WTC11 (cell line): ENCODE measurements around the gene PHF13. TPM values are rescaled to one million over a fixed set of nuclear protein-coding genes. Genes with fewer than 3 reads are reported as not detected.

Experiments
- ATAC-seq: fragments of 200-7000 bp; cut with Tn5 transposase; 2 replicates; pipeline ENCODE4 v1.10.0; 2021; ENCODE audit warnings: mild to moderate bottlenecking, moderate library complexity
- CTCF ChIA-PET: fragments of 300-600 bp; sonication (Branson Sonifier 250); formaldehyde crosslinking; loops from one replicate; lab custom pipeline; 2021; ENCODE audit warnings: antibody characterized with exemption; lab: Charles Lee
- POLR2A ChIA-PET: fragments of 350-600 bp; sonication (Branson Sonifier 250); formaldehyde crosslinking; loops from one replicate; lab custom pipeline; 2021; ENCODE audit warnings: antibody characterized with exemption; lab: Charles Lee
- DNase-seq: peaks from one replicate; pipeline ENCODE4 v3.0.0; 2021; ENCODE audit warnings: low spot score
- H3K27ac Mint-ChIP-seq: 2 replicates; pipeline ENCODE4 v1.8.0; 2021; ENCODE audit warnings: mixed read lengths
- H3K27me3 Mint-ChIP-seq: 2 replicates; pipeline ENCODE4 v1.8.0; 2021; ENCODE audit warnings: low read depth, mild to moderate bottlenecking, moderate library complexity, mixed read lengths
- H3K36me3 Mint-ChIP-seq: 2 replicates; pipeline ENCODE4 v1.8.0; 2021; ENCODE audit warnings: mixed read lengths
- H3K4me1 Mint-ChIP-seq: 2 replicates; pipeline ENCODE4 v1.8.0; 2022; ENCODE audit warnings: mixed read lengths
- H3K4me3 Mint-ChIP-seq: 2 replicates; pipeline ENCODE4 v1.8.0; 2021; ENCODE audit warnings: mild to moderate bottlenecking, moderate library complexity, mixed read lengths
- H3K9me3 Mint-ChIP-seq: 2 replicates; pipeline ENCODE4 v1.8.0; 2021; ENCODE audit warnings: mixed read lengths
- AR ChIP-seq: fragments of 250-450 bp; sonication (Bioruptor Pico); IDR thresholded peaks from 2 replicates; pipeline ENCODE4 v1.9.0; 2021; ENCODE audit warnings: mild to moderate bottlenecking
- ARID4B ChIP-seq: sonication (generic); formaldehyde crosslinking; IDR thresholded peaks from 2 replicates; pipeline ENCODE4 v1.8.0; 2023; ENCODE audit warnings: missing genetic modification reagents, mild to moderate bottlenecking, borderline replicate concordance
- CDX4 ChIP-seq: fragments of 250-450 bp; sonication (Bioruptor Pico); IDR thresholded peaks from 2 replicates; pipeline ENCODE4 v1.9.0; 2021; ENCODE audit warnings: moderate library complexity, mild to moderate bottlenecking, inconsistent platforms, borderline replicate concordance
- CREM ChIP-seq: sonication (generic); formaldehyde crosslinking; IDR thresholded peaks from 2 replicates; pipeline ENCODE4 v1.8.1; 2022; ENCODE audit warnings: mild to moderate bottlenecking, missing genetic modification reagents, moderate library complexity
- FOXJ3 ChIP-seq: sonication (generic); formaldehyde crosslinking; IDR thresholded peaks from 2 replicates; pipeline ENCODE4 v1.9.0; 2021; ENCODE audit warnings: missing genetic modification reagents, mild to moderate bottlenecking, borderline replicate concordance
- JAZF1 ChIP-seq: fragments of 250-450 bp; sonication (Bioruptor Pico); IDR thresholded peaks from 2 replicates; pipeline ENCODE4 v1.9.0; 2021; ENCODE audit warnings: moderate library complexity, mild to moderate bottlenecking, inconsistent platforms
- MAX ChIP-seq: sonication (generic); formaldehyde crosslinking; IDR thresholded peaks from 2 replicates; pipeline ENCODE4 v1.8.0; 2022; ENCODE audit warnings: mild to moderate bottlenecking, missing genetic modification reagents
- MLX ChIP-seq: sonication (generic); formaldehyde crosslinking; IDR thresholded peaks from 2 replicates; pipeline ENCODE4 v1.8.1; 2023; ENCODE audit warnings: mild to moderate bottlenecking, missing genetic modification reagents, moderate library complexity
- NFYB ChIP-seq: sonication (generic); formaldehyde crosslinking; conservative IDR thresholded peaks from 2 replicates; pipeline ENCODE4 v1.8.0; 2022; ENCODE audit warnings: low read depth, missing genetic modification reagents
- OVOL2 ChIP-seq: fragments of 250-450 bp; sonication (Bioruptor Pico); IDR thresholded peaks from 2 replicates; pipeline ENCODE4 v1.9.0; 2021; ENCODE audit warnings: mild to moderate bottlenecking, borderline replicate concordance
- SMAD3 ChIP-seq: sonication (generic); formaldehyde crosslinking; IDR thresholded peaks from 2 replicates; pipeline ENCODE4 v1.8.0; 2022; ENCODE audit warnings: missing genetic modification reagents, mild to moderate bottlenecking, borderline replicate concordance
- TEAD4 ChIP-seq: sonication (generic); formaldehyde crosslinking; IDR thresholded peaks from 2 replicates; pipeline ENCODE4 v1.8.0; 2022; ENCODE audit warnings: mild to moderate bottlenecking, missing genetic modification reagents
- ZBTB21 ChIP-seq: sonication (generic); formaldehyde crosslinking; IDR thresholded peaks from 2 replicates; pipeline ENCODE4 v1.8.1; 2023; ENCODE audit warnings: mild to moderate bottlenecking, missing genetic modification reagents, borderline replicate concordance
- ZNF121 ChIP-seq: sonication (generic); formaldehyde crosslinking; IDR thresholded peaks from 2 replicates; pipeline ENCODE4 v1.8.0; 2023; ENCODE audit warnings: missing genetic modification reagents
- ZNF263 ChIP-seq: sonication (generic); formaldehyde crosslinking; IDR thresholded peaks from 2 replicates; pipeline ENCODE4 v1.8.1; 2022; ENCODE audit warnings: low read depth, mild to moderate bottlenecking, moderate library complexity, missing genetic modification reagents
- ZNF416 ChIP-seq: fragments of 250-450 bp; sonication (Bioruptor Pico); IDR thresholded peaks from 2 replicates; pipeline ENCODE4 v1.9.0; 2021; ENCODE audit warnings: mild to moderate bottlenecking, inconsistent platforms
- ZNF425 ChIP-seq: fragments of 250-450 bp; sonication (Bioruptor Pico); conservative IDR thresholded peaks from 2 replicates; pipeline ENCODE4 v1.9.0; 2021; ENCODE audit warnings: mild to moderate bottlenecking
- ZNF671 ChIP-seq: fragments of 250-450 bp; sonication (Bioruptor Pico); IDR thresholded peaks from 2 replicates; pipeline ENCODE4 v1.8.0; 2021; ENCODE audit warnings: mild to moderate bottlenecking
- total RNA-seq: library from RNA; stranded (reverse); gene quantifications from 3 replicates; pipeline ENCODE4 v1.2.3, GENCODE V29; 2021

PHF13 gene
- total RNA-seq, 1 experiment from 2014 or later = 39.6 TPM

GRCh38 chr1:6635161-6635909, 21.8 kb downstream of the PHF13 start:
- no peak overlapping the region for H3K4me3 Mint-ChIP-seq
- DNase-seq = no peak
- no peaks in the 10 kb centered on the region for H3K9me3 Mint-ChIP-seq
- ATAC-seq = no peak
- H3K27me3 Mint-ChIP-seq = no peaks in the 10 kb centered on the region
- ChIA-PET POLR2A (interaction anchor here (0.9 to 1.1 kb wide), 2 partner anchors 10 to 33 kb away, joined by 3 read pairs; partner anchors contain the start of gene KLHL21), CTCF (interaction anchor here (0.6 to 2.9 kb wide), 19 partner anchors 9 to 395 kb away, joined by 3 to 15 read pairs (median 4); partner anchors contain the start of genes NOL9, TAS1R1, THAP3 and ZBTB48)
- no peak overlapping the region for H3K27ac Mint-ChIP-seq
- TF ChIP-seq ZBTB21 (CRISPR knock-in tag) (no peak), ZNF263 (CRISPR knock-in tag) (no peak), MLX (CRISPR knock-in tag) (no peak), OVOL2 (CRISPR knock-in tag) (no peak), NFYB (CRISPR knock-in tag) (no peak), ZNF121 (CRISPR knock-in tag) (no peak), JAZF1 (CRISPR knock-in tag) (no peak), CDX4 (no peak)
- no peaks in the 10 kb centered on the region for H3K4me1 Mint-ChIP-seq
- H3K36me3 Mint-ChIP-seq = peaks cover 58% of the 10 kb centered on the region

- POLR2A ChIA-PET = no interaction called here
- CTCF ChIA-PET = interaction anchor here (0.6 to 2.9 kb wide), 6 partner anchors 11 to 152 kb away, joined by 3 to 15 read pairs (median 6); partner anchors contain the start of gene THAP3
- no peak overlapping the region for H3K4me3 Mint-ChIP-seq
- no peak for TF ChIP-seq NFYB (CRISPR knock-in tag)
- TF ChIP-seq ARID4B (CRISPR knock-in tag) = no peak
- no peak for TF ChIP-seq ZNF425 (CRISPR knock-in tag)
- no peak for TF ChIP-seq AR
- no peak for TF ChIP-seq FOXJ3 (CRISPR knock-in tag)
- no peak for TF ChIP-seq ZNF671 (CRISPR knock-in tag)
- TF ChIP-seq SMAD3 (CRISPR knock-in tag) = no peak
- no peak for TF ChIP-seq MAX (CRISPR knock-in tag)
- no peak for TF ChIP-seq CREM (CRISPR knock-in tag)
- TF ChIP-seq ZNF121 (CRISPR knock-in tag) = no peak
- TF ChIP-seq TEAD4 = no peak
- no peak for TF ChIP-seq ZNF416 (CRISPR knock-in tag)
These were observed 22.6 kb downstream of the PHF13 start for GRCh38 chr1:6635910-6636760.

More at GRCh38 chr1:6635910-6636760, 22.6 kb downstream of the PHF13 start:
- Mint-ChIP-seq H3K9me3 (no peaks in the 10 kb centered on the region), H3K27me3 (no peaks in the 10 kb centered on the region), H3K36me3 (peaks cover 65% of the 10 kb centered on the region), H3K27ac (no peak overlapping the region), H3K4me1 (no peaks in the 10 kb centered on the region)
- ATAC-seq (no peak), DNase-seq (no peak)
